DND-41 (cell line): ENCODE results near the gene ATF5.
"Not testable (repeated sequence)": the region's sequence is repeated elsewhere in the genome, so short reads cannot be mapped to it uniquely, and the experiment has no call there.

Experiments
- EZH2 ChIP-seq: IDR thresholded peaks from 3 replicates; pipeline ENCODE4 v1.6.1; 2012; ENCODE audit warnings: borderline replicate concordance, low read depth, mild to moderate bottlenecking, moderate library complexity, low read length, inconsistent platforms; ENCODE audit not compliant: severe bottlenecking
- TF ChIP-seq, protein P1 (sequence below): IDR thresholded peaks from 2 replicates; pipeline ENCODE4 v1.5.1; 2012; ENCODE audit warnings: borderline replicate concordance, low read length, moderate library complexity, mild to moderate bottlenecking; ENCODE audit not compliant: poor library complexity, severe bottlenecking; ENCODE audit errors: extremely low read depth

DNA sequence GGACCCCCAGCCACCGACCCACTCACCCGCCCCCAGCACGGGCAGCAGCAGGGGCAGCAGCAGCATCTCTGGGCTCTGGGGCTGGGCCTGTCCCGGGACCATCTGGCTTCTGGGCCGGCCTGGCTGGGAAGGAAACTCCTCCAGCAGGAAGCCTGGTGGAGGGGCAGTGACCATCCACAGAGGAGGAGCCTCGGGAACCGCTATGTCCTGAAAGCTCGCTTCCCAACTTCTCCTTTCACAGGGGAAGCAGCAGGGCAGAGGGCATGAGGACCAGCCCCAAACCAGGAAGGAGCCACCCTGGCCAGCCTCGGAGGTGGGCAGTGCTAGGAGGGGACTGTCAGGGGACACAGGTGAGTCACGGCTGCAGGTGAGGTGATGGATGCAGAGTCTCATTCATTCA is 32.0 kb downstream of the ATF5 start, which contains the start of gene SIGLEC11:
- TF ChIP-seq, protein P1, sequence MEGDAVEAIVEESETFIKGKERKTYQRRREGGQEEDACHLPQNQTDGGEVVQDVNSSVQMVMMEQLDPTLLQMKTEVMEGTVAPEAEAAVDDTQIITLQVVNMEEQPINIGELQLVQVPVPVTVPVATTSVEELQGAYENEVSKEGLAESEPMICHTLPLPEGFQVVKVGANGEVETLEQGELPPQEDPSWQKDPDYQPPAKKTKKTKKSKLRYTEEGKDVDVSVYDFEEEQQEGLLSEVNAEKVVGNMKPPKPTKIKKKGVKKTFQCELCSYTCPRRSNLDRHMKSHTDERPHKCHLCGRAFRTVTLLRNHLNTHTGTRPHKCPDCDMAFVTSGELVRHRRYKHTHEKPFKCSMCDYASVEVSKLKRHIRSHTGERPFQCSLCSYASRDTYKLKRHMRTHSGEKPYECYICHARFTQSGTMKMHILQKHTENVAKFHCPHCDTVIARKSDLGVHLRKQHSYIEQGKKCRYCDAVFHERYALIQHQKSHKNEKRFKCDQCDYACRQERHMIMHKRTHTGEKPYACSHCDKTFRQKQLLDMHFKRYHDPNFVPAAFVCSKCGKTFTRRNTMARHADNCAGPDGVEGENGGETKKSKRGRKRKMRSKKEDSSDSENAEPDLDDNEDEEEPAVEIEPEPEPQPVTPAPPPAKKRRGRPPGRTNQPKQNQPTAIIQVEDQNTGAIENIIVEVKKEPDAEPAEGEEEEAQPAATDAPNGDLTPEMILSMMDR: not testable (repeated sequence)
- not testable (repeated sequence) for TF ChIP-seq EZH2
